Fibroblast of lung (primary cell): ENCODE measurements around the gene LSM14B. TPM values are rescaled to one million over a fixed set of nuclear protein-coding genes. Genes with fewer than 3 reads are reported as not detected.

Experiments used
- DNase-seq, 2 donors: peaks; one replicate each; pipeline versions ENCODE4 v3.0.0 to v3.0.0-alpha.2; 2010; ENCODE audit warnings: low read depth in 2 of 2
- H2AFZ ChIP-seq: 2 replicates; pipeline ENCODE4 v1.5.1; 2012; ENCODE audit warnings: low read length, control low read depth, inconsistent platforms
- H3K27ac ChIP-seq: 2 replicates; pipeline ENCODE4 v1.5.1; 2011; ENCODE audit warnings: low read length, control low read depth; ENCODE audit not compliant: insufficient read depth
- H3K27me3 ChIP-seq: 2 replicates; pipeline ENCODE4 v1.5.1; 2011; ENCODE audit warnings: mild to moderate bottlenecking, low read length; ENCODE audit not compliant: control insufficient read depth, insufficient read depth
- H3K36me3 ChIP-seq: 2 replicates; pipeline ENCODE4 v1.5.1; 2011; ENCODE audit warnings: low read length; ENCODE audit not compliant: control insufficient read depth, insufficient read depth
- H3K4me1 ChIP-seq: 2 replicates; pipeline ENCODE4 v1.5.1; 2011; ENCODE audit warnings: low read length; ENCODE audit not compliant: control insufficient read depth, insufficient read depth; ENCODE audit errors: extremely low read depth
- H3K4me2 ChIP-seq: 2 replicates; pipeline ENCODE4 v1.5.1; 2011; ENCODE audit warnings: low read length, control low read depth; ENCODE audit not compliant: insufficient read depth; ENCODE audit errors: extremely low read depth
- H3K4me3 ChIP-seq, 4 experiments: fragments of 200-600 bp in 1 of 4; sonication (generic) in 1 of 4; replicated peaks in 1 of 4; 2 replicates each; pipeline ENCODE4 v1.5.1; 2011 to 2016; ENCODE audit warnings: low read length in 4 of 4, low read depth in 3 of 4, mild to moderate bottlenecking in 3 of 4, control low read depth in 2 of 4, inconsistent platforms in 1 of 4, mixed read lengths in 1 of 4; ENCODE audit not compliant: insufficient read depth in 1 of 4; ENCODE audit errors: control extremely low read depth in 1 of 4
- H3K79me2 ChIP-seq: 2 replicates; pipeline ENCODE4 v1.5.1; 2012; ENCODE audit warnings: mild to moderate bottlenecking, low read length, inconsistent platforms; ENCODE audit not compliant: control insufficient read depth, insufficient read depth
- H3K9ac ChIP-seq: 2 replicates; pipeline ENCODE4 v1.5.1; 2011; ENCODE audit warnings: mild to moderate bottlenecking, low read length, control low read depth; ENCODE audit not compliant: insufficient read depth
- H3K9me3 ChIP-seq: 2 replicates; pipeline ENCODE4 v1.5.1; 2012; ENCODE audit warnings: low read depth, low read length; ENCODE audit not compliant: control insufficient read depth, insufficient read depth
- H4K20me1 ChIP-seq: 2 replicates; pipeline ENCODE4 v1.5.1; 2011; ENCODE audit warnings: low read length; ENCODE audit not compliant: control insufficient read depth, insufficient read depth; ENCODE audit errors: extremely low read depth
- CTCF ChIP-seq, 2 donors: IDR thresholded peaks in 1 of 2; conservative IDR thresholded peaks in 1 of 2; 1 replicate in 1 of 2; 2 replicates in 1 of 2; pipeline ENCODE4 v1.5.1; 2011 to 2012; ENCODE audit warnings: low read length in 2 of 2, control low read depth in 1 of 2, inconsistent platforms in 1 of 2, low read depth in 1 of 2, mild to moderate bottlenecking in 1 of 2
- EZH2 ChIP-seq: IDR thresholded peaks from 2 replicates; pipeline ENCODE4 v1.5.1; 2012; ENCODE audit warnings: low read length, control low read depth, mild to moderate bottlenecking; ENCODE audit errors: missing control alignments
- polyA plus RNA-seq, 2 donors: library from polyadenylated mRNA; depleted of rRNA in 1 of 2; stranded (reverse) in 1 of 2; unstranded in 1 of 2; fragments of >200 nt; gene quantifications; 2 replicates each; pipeline ENCODE4 v1.2.1, GENCODE V29; 2011 to 2012; ENCODE audit warnings: missing spikeins in 1 of 2
- total RNA-seq: library from RNA; depleted of rRNA; stranded (reverse); fragments of >200 nt; gene quantifications from 2 replicates; pipeline ENCODE4 v1.2.1, GENCODE V29; 2014

LSM14B gene
- total and polyA plus RNA-seq, 2 donors (not counting 1 experiment from before 2014, with no cell fraction given): 20.2 to 48.7 TPM

- Histone ChIP-seq H3K27me3 (peaks cover 19% of the 10 kb centered on the region), H3K36me3 (no peaks in the 10 kb centered on the region), H4K20me1 (no peaks in the 10 kb centered on the region), H3K9me3 (no peaks in the 10 kb centered on the region), H3K9ac (no peak overlapping the region), H3K4me2 (no peak overlapping the region), H3K79me2 (no peaks in the 10 kb centered on the region), H3K4me3 (no peak overlapping the region), H3K27ac (no peak overlapping the region), H2AFZ (no peak overlapping the region), H3K4me1 (no peaks in the 10 kb centered on the region)
- TF ChIP-seq CTCF (conservative IDR thresholded peaks at IDR 0.05 in 1 of 2, IDR thresholded peaks at IDR 0.05 in 1 of 2; ENCODE audit: low read depth in 1 of 2, low read length in 2 of 2) (no peak), EZH2 (no peak)
- DNase-seq: no peak
Observed at GRCh38 chr20:62116558-62117361, 5.5 kb upstream of the LSM14B start.

GRCh38 chr20:62117362-62117646 is 5.0 kb upstream of the LSM14B start:
- no peak for TF ChIP-seq CTCF (conservative IDR thresholded peaks at IDR 0.05 in 1 of 2, IDR thresholded peaks at IDR 0.05 in 1 of 2; ENCODE audit: low read depth in 1 of 2, low read length in 2 of 2)
- TF ChIP-seq EZH2: no peak
- Histone ChIP-seq H3K27ac (no peak overlapping the region), H3K4me1 (no peaks in the 10 kb centered on the region), H3K79me2 (no peaks in the 10 kb centered on the region), H3K27me3 (peaks cover 19% of the 10 kb centered on the region), H3K9me3 (no peaks in the 10 kb centered on the region), H3K4me3 (no peak overlapping the region), H3K4me2 (no peak overlapping the region), H4K20me1 (no peaks in the 10 kb centered on the region), H2AFZ (no peak overlapping the region), H3K36me3 (no peaks in the 10 kb centered on the region), H3K9ac (no peak overlapping the region)
- no peak for DNase-seq

- H3K27ac ChIP-seq: no peak overlapping the region
- no peaks in the 10 kb centered on the region for H3K4me1 ChIP-seq
- H3K4me3 ChIP-seq: no peak overlapping the region
- H3K9ac ChIP-seq: no peak overlapping the region
- H3K36me3 ChIP-seq: no peaks in the 10 kb centered on the region
- H3K79me2 ChIP-seq: no peaks in the 10 kb centered on the region
- no peaks in the 10 kb centered on the region for H3K9me3 ChIP-seq
- H3K27me3 ChIP-seq: peaks cover 19% of the 10 kb centered on the region
- TF ChIP-seq CTCF (conservative IDR thresholded peaks at IDR 0.05 in 1 of 2, IDR thresholded peaks at IDR 0.05 in 1 of 2; ENCODE audit: low read depth in 1 of 2, low read length in 2 of 2) (no peak), EZH2 (no peak)
- H3K4me2 ChIP-seq: no peak overlapping the region
- no peak for DNase-seq
- H4K20me1 ChIP-seq: no peaks in the 10 kb centered on the region
- H2AFZ ChIP-seq: no peak overlapping the region
Observed at GRCh38 chr20:62117658-62118057, 4.6 kb upstream of the LSM14B start.
